HG03442 (cell line): ENCODE data around the gene OSBPL8.
"Not testable (repeated sequence)": the region's sequence is repeated elsewhere in the genome, so short reads cannot be mapped to it uniquely, and the experiment has no call there.

Experiments
- ATAC-seq: cut with Tn5 transposase; IDR thresholded peaks from one replicate; pipeline ENCODE4 v1.9.1; 2021; ENCODE audit warnings: mild to moderate bottlenecking, moderate library complexity; ENCODE audit not compliant: unreplicated experiment

Gene OSBPL8

GRCh38 chr12:76374386-76375020, 185.1 kb downstream of the OSBPL8 start:
- ATAC-seq = no peak

DNA sequence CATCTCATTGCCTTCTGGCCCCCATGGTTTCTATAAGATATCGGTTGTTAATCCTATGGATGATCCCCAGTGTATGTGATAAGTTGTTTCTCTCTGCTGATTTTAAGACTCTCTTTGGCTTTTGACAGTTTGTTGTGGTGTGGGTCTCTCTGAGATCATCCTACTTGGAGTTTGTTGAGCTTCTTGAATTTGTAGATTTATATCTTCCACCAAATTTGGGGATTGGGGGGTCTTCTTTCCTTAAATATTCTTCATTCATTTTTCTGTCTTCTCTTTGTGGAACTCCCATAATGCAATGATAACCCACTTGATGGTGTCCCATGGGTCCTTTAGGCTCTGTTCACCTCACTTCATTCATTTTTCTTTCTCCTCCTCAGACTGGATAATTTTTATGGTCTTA, 191.3 kb downstream of the OSBPL8 start:
- ATAC-seq = no peak

- no peak for ATAC-seq
These were observed 193.4 kb downstream of the OSBPL8 start for GRCh38 chr12:76366163-76366562.

GRCh38 chr12:76364131-76364530, 195.4 kb downstream of the OSBPL8 start:
- ATAC-seq = not testable (repeated sequence)

DNA sequence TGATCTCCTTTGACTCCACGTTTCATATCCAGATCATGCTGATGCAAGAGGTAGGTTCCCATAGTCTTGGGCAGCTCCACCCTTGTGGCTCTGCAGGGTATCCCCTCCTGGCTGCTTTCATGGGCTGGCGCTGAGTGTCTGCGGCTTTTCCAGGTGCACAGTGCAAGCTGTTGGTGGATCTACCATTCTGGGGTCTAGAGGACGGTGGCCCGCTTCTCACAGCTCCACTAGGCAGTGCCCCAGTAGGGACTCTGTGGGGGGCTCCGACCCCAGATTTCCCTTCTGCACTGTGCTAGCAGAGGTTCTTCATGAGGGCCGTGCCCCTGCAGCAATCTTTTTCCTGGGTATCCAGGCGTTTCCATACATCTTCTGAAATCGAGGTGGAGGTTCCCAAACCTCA, 199.3 kb downstream of the OSBPL8 start:
- ATAC-seq = no peak

DNA sequence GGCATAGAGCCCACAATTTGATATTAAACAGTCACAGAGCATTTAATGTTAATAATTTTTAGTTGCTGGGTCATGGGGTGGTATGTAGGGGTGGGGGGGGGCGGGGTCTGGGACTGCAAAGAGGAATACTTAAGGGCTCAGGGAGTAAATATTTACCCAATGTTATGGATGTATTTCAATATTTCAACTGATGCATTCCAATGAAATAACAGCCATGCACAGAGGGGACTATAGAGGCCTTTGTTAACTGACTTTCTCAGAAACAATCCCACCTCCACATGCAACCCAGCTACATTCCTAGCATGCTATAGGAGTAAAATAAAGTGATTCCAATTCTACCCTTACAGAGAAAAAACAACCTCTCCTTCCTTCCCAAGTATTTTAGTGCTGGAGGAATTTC, 203.5 kb downstream of the OSBPL8 start:
- no peak for ATAC-seq

DNA sequence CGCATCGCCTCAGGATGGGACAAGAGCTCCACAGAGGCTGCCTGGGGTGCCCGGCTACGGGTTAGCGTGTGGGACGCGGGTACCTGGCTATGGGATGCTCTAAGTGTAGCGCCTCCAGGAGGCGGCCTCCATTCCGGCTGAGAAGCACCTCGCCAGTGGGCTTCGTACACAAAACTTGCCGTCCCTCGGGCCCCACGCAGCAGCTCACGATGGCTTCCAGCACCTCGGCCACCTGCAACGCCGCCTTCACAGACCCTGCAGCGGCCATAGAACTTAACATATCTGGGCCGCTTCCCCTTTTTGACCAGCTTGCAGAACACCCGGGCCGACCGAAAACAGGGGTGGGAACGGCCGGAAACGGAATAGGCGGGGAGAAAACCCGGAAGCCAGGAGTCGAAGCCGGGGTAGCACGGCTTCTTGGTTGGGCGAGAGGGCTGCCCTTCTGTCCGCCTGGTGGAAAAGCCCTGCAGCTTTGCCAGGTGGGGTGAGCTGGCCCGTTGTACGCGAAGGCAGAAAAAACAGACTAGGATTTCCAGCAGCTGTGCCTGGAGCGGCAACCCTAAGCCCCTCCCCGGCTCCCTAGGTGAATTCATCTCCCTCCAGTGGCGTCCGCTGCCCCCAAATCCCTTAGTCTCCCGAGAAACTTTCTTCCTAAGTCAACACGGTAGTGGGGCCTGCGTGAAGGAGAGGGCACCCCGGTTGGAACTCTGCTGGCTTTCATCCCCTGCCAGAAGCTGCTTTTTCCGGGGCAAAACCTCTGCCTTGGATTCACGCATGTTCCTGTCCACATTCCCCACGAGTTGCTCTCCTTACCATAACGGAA, 211.3 kb downstream of the OSBPL8 start, which contains the start of gene BBS10:
BBS10 (minus strand) TSS at position 337 of the 823 bp plus-strand sequence; CDS start at position 280, 57 bp downstream.
- peak; percentile 93 for ATAC-seq

- peak; percentile 31 for ATAC-seq
These were observed 212.7 kb downstream of the OSBPL8 start for GRCh38 chr12:76346798-76347420.

- ATAC-seq = no peak
These were observed 213.3 kb downstream of the OSBPL8 start for GRCh38 chr12:76346236-76346635.

DNA sequence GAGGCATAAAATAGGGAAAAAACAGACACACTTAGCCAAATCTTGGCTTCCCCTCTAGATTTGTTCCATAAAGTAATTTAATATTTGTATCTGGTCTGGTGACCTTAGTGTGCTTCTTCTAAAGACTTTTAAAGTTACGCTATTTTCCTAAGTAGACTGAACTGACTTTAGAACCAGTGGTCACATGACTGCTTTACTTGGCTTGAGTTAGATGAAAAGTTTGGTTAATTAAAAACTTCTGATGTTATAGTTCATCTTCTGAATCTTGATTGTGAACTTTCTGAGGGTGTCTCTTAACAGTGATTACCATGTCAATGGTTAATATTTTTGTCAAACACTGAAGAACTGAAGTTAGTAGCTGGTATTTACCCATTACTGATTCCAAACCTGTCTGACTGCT, 214.0 kb downstream of the OSBPL8 start:
- ATAC-seq = no peak

DNA sequence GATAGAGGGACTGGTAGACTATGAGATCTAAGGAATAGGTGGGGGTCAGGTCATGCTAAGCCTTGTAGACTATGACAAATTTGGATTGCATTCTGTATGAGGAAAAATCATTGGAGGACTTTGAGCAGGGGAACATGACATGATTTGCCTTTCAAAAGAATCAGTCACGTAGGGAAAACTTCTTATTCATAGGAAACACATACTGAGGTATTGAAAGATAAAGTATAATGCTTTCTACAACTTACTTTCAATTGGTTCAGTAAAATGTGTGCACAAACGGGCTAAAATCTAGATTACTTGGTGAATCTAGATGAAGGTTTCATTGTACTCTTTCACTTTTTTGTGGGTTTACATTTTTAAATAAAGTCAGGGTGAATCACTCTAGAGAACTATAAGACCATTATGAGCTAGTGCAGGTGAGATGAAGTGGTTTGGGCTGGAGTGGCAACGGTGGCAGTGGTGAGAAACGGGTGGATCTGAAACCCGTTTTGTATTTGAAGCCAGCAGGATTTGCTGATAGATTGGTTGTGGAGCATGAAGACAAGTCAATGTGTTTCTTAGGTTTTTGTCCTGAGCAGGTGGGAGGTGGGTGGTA, 218.0 kb downstream of the OSBPL8 start:
- ATAC-seq = no peak

- ATAC-seq = no peak
These were observed 218.7 kb downstream of the OSBPL8 start for GRCh38 chr12:76340680-76341435.

GRCh38 chr12:76337583-76337982, 222.0 kb downstream of the OSBPL8 start:
- no peak for ATAC-seq

- ATAC-seq = no peak
These were observed 227.0 kb downstream of the OSBPL8 start for GRCh38 chr12:76332606-76333005.

DNA sequence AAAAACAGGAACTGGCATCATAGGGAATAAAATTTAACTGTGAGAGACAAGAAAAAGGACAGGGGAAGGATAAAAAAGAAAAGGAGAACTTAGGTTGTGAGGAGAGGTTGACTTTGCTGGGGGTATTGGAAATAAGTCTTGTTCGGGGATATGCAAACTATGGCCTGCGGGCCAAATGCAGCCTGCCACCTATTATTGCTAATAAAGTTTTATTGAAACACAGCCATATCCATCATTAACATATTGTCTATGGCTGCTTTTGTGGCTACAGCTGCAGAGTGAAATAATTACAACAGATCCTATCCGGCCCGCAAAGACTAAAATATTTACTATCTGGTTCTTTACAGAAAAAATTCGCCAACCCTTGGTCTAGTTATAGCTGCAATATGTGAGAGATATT, 230.0 kb downstream of the OSBPL8 start:
- ATAC-seq = no peak

DNA sequence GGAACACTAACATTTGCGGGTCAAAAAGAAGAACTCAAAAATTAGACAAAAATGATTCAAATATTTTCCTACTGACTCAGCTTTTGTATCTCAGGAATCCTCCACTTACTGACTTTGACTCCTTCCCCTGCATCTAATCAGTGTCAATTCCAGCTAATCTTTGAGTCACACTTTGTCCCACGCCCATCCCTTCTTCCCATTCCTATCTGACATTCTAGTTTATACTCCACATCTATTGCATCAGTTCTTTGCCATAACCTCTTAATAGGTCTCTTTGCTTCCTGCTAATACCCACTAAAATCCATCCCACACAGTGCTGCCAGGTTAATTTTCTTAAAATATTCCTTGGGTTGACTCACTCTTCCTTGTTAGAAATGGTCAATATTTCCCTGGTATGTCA, 230.4 kb downstream of the OSBPL8 start:
- ATAC-seq = no peak

DNA sequence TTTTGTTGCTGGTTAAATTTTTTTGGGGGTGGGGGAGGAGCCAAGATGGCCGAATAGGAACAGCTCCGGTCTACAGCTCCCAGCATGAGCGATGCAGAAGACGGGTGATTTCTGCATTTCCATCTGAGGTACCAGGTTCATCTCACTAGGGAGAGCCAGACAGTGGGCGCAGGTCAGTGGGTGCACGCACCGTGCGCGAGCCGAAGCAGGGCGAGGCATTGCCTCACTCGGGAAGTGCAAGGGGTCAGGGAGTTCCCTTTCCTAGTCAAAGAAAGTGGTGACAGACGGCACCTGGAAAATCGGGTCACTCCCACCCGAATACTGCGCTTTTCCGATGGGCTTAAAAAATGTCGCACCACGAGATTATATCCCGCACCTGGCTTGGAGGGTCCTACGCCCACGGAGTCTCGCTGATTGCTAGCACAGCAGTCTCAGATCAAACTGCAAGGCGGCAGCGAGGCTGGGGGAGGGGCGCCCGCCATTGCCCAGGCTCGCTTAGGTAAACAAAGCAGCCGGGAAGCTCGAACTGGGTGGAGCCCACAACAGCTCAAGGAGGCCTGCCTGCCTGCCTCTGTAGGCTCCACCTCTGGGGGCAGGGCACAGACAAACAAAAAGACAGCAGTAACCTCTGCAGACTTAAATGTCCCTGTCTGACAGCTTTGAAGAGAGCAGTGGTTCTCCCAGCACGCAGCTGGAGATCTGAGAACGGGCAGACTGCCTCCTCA, 239.8 kb downstream of the OSBPL8 start:
- ATAC-seq = not testable (repeated sequence)

- no peak for ATAC-seq
These were observed 240.6 kb downstream of the OSBPL8 start for GRCh38 chr12:76318773-76319594.

DNA sequence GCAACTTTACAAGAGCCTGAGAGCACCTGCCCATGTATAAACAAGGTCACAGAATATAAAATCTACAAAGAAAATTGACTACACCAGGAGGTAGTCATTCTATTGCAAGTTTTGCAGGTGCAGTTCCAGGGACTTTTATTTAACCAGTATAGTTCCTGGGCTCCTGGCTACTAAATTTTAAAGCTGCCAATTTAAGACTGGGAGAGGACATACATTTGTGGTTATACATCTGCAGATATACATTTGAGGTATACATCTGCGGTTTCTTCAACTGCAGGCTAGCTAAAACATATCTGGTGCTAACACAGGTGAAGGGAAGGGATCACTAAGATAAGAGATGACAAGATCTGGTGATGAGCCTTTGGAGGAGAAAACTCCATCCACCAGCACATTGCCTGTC, 241.6 kb downstream of the OSBPL8 start:
- no peak for ATAC-seq
